ENCODE results near the gene TEX14. TPM values are rescaled to one million over a fixed set of nuclear protein-coding genes. Genes with fewer than 3 reads are reported as not detected.

Gene TEX14
- total RNA-seq, 4 donors from 2014 or later: 0.26 to 0.44 TPM; not detected in 2

DNA sequence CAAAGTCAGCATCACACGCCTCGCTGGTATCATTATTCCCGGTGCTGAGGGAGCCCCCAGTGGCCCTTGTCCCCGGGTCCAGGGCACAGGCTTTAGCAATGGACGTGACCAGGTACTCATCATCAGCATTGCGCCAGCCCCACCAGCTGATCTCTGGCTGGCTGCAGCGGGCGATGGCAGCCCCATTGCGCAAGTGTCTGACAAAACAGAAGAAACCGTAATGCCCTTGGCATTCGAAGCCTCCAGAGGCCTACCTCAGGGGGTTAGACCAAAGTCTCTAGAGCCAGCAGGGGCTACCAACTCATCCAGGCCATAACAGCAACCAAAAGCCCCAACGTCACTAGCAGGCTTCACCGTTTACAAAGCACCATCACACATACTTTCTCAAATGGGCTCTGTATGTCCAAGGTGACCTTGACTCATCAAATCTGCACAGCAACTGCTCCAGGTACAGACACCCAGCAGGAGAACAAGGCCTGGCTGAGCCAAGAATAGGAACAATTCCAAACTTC, 184.7 kb downstream of the TEX14 start:
- no peak overlapping the region for H3K4me3 ChIP-seq (ENCODE audit: low read depth, poor library complexity, severe bottlenecking)
- 93 to 94% methylated on average over 13 of the region's 13 CpGs for WGBS, 2 donors
- TF ChIP-seq, protein P1, sequence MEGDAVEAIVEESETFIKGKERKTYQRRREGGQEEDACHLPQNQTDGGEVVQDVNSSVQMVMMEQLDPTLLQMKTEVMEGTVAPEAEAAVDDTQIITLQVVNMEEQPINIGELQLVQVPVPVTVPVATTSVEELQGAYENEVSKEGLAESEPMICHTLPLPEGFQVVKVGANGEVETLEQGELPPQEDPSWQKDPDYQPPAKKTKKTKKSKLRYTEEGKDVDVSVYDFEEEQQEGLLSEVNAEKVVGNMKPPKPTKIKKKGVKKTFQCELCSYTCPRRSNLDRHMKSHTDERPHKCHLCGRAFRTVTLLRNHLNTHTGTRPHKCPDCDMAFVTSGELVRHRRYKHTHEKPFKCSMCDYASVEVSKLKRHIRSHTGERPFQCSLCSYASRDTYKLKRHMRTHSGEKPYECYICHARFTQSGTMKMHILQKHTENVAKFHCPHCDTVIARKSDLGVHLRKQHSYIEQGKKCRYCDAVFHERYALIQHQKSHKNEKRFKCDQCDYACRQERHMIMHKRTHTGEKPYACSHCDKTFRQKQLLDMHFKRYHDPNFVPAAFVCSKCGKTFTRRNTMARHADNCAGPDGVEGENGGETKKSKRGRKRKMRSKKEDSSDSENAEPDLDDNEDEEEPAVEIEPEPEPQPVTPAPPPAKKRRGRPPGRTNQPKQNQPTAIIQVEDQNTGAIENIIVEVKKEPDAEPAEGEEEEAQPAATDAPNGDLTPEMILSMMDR (IDR thresholded peaks at IDR 0.05): no peak
- no peak for TF ChIP-seq POLR2A (IDR thresholded peaks at IDR 0.05)
- intact Hi-C loops (cut with DNase I; ENCODE audit: low total_unique reads): no loop called here
- DNase-seq (ENCODE audit: low spot score in 2 of 2): no peak

Other genes with a start within 250 kb of the TEX14 start
- under 1 TPM in 2 of 4 donors, not detected in 2; 0.08 to 0.10 TPM for gene HSF5, start 203.6 kb downstream of the TEX14 start, total RNA-seq
- gene MTMR4, start 177.4 kb downstream of the TEX14 start, total RNA-seq: 10 to 100 TPM; 37.6 to 50.2 (median 38.8) TPM
- gene RAD51C, start 557 bp upstream of the TEX14 start, total RNA-seq: 10 to 100 TPM in 3 of 4 donors, 1 to 10 TPM in 1; 7.9 to 18.4 (median 15.0) TPM
- gene PPM1E, start 63.8 kb upstream of the TEX14 start, total RNA-seq: under 1 TPM in 3 of 4 donors, not detected in 1; 0.06 to 0.21 (median 0.15) TPM

All from lower leg skin (tissue), 4 donors.